Measurements from ENCODE around the gene PROX2.

The PROX2 gene

DNA sequence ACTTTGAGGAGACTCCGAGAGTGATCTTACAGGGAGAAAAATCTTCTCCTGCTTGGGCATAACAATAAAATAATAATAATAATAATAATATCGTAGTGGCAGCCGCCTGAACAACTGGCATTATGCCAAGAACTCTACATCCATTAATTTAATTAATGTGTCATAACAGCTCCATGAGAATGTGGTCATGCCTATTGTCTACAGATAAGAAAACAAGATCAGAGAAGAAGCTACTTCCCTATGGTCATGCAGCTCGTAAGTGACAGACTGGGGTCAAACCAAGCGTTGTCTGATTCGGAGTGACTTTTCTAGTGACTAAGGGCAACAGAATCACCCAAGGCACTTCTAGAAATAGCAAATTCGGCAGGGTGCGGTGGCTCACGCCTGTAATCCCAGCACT, 11.7 kb downstream of the PROX2 start:
- TF ChIP-seq SPI1 (IDR thresholded peaks at IDR 0.05; ENCODE audit: borderline replicate concordance, low read depth), result no peak
- TF ChIP-seq, protein P1, sequence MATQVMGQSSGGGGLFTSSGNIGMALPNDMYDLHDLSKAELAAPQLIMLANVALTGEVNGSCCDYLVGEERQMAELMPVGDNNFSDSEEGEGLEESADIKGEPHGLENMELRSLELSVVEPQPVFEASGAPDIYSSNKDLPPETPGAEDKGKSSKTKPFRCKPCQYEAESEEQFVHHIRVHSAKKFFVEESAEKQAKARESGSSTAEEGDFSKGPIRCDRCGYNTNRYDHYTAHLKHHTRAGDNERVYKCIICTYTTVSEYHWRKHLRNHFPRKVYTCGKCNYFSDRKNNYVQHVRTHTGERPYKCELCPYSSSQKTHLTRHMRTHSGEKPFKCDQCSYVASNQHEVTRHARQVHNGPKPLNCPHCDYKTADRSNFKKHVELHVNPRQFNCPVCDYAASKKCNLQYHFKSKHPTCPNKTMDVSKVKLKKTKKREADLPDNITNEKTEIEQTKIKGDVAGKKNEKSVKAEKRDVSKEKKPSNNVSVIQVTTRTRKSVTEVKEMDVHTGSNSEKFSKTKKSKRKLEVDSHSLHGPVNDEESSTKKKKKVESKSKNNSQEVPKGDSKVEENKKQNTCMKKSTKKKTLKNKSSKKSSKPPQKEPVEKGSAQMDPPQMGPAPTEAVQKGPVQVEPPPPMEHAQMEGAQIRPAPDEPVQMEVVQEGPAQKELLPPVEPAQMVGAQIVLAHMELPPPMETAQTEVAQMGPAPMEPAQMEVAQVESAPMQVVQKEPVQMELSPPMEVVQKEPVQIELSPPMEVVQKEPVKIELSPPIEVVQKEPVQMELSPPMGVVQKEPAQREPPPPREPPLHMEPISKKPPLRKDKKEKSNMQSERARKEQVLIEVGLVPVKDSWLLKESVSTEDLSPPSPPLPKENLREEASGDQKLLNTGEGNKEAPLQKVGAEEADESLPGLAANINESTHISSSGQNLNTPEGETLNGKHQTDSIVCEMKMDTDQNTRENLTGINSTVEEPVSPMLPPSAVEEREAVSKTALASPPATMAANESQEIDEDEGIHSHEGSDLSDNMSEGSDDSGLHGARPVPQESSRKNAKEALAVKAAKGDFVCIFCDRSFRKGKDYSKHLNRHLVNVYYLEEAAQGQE (IDR thresholded peaks at IDR 0.05; ENCODE audit: insufficient replicate concordance, low read depth), result no peak
- TF ChIP-seq, protein P2, sequence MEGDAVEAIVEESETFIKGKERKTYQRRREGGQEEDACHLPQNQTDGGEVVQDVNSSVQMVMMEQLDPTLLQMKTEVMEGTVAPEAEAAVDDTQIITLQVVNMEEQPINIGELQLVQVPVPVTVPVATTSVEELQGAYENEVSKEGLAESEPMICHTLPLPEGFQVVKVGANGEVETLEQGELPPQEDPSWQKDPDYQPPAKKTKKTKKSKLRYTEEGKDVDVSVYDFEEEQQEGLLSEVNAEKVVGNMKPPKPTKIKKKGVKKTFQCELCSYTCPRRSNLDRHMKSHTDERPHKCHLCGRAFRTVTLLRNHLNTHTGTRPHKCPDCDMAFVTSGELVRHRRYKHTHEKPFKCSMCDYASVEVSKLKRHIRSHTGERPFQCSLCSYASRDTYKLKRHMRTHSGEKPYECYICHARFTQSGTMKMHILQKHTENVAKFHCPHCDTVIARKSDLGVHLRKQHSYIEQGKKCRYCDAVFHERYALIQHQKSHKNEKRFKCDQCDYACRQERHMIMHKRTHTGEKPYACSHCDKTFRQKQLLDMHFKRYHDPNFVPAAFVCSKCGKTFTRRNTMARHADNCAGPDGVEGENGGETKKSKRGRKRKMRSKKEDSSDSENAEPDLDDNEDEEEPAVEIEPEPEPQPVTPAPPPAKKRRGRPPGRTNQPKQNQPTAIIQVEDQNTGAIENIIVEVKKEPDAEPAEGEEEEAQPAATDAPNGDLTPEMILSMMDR (IDR thresholded peaks at IDR 0.05; ENCODE audit: insufficient read depth, low read length), result no peak
- TF ChIP-seq GABPA (IDR thresholded peaks at IDR 0.05; ENCODE audit: low read depth), result no peak
- no peak for TF ChIP-seq POLR2AphosphoS5 (IDR thresholded peaks at IDR 0.05; ENCODE audit: low read depth)
- Histone ChIP-seq H3K27me3 (ENCODE audit: insufficient read depth, poor library complexity, severe bottlenecking) (no peaks in the 10 kb centered on the region), H3K4me3 (replicated peaks; ENCODE audit: insufficient read depth, low read length) (no peak overlapping the region), H3K27ac (replicated peaks) (no peak overlapping the region)
- DNase-seq (ENCODE audit: low read depth in 1 of 2, low spot score in 1 of 2), result no peak

DNA sequence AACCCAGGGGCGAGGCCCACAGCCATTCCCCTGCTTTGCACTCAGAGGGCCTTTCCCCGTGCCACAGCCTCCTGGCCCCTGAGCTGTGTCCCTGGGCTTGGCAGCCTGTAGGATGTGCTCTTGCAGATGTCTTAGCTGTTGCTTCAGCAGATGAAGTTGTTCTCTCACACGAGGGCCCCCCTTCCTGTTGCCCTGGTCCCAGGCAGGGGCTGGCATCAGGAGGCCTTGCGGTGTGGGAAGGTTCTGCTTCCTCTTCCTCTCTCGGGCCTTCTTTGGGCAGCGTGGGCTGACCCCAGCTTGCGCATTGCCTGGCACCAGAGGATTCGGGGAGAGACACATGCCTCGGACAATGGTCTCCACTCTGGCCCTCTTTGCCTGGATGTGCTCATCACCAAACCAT, 12.7 kb downstream of the PROX2 start:
- H3K27ac ChIP-seq (replicated peaks), result no peak overlapping the region
- no peaks in the 10 kb centered on the region for H3K27me3 ChIP-seq (ENCODE audit: insufficient read depth, poor library complexity, severe bottlenecking)
- H3K4me3 ChIP-seq (replicated peaks; ENCODE audit: insufficient read depth, low read length), result no peak overlapping the region
- DNase-seq (ENCODE audit: low read depth in 1 of 2, low spot score in 1 of 2), result peak; percentile 55 to 62
- TF ChIP-seq POLR2AphosphoS5 (IDR thresholded peaks at IDR 0.05; ENCODE audit: low read depth) (no peak), SPI1 (IDR thresholded peaks at IDR 0.05; ENCODE audit: borderline replicate concordance, low read depth) (no peak; the same call in 1 of the 2 replicates)
- TF ChIP-seq, protein P2 (IDR thresholded peaks at IDR 0.05; ENCODE audit: insufficient read depth, low read length), result no peak

DNA sequence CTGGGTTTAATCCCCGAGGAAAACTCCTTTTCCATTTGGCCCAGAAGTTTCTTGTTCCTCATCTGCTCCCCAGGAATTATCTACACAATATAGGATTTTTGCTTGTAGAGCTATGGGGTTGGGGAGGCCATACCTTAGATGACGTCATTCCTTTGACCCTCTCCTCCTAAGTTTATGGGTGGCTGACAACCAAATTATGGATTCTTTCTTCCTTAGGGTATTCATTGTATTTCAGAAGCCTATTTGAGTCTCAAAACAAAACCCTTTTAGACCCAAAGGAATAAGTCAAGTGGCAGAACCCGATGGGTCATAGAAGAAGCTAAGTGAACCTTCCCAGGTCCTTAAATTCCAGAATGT, 14.2 kb downstream of the PROX2 start:
- H3K27me3 ChIP-seq (ENCODE audit: insufficient read depth, poor library complexity, severe bottlenecking), result no peaks in the 10 kb centered on the region
- TF ChIP-seq, protein P2 (IDR thresholded peaks at IDR 0.05; ENCODE audit: insufficient read depth, low read length), result no peak
- TF ChIP-seq, protein P1 (IDR thresholded peaks at IDR 0.05; ENCODE audit: insufficient replicate concordance, low read depth), result no peak
- no peak for TF ChIP-seq SPI1 (IDR thresholded peaks at IDR 0.05; ENCODE audit: borderline replicate concordance, low read depth)
- H3K27ac ChIP-seq (replicated peaks), result no peak overlapping the region
- DNase-seq (ENCODE audit: low read depth in 1 of 2, low spot score in 1 of 2), result no peak
- H3K4me3 ChIP-seq (replicated peaks; ENCODE audit: insufficient read depth, low read length), result no peak overlapping the region

All from HL-60 (cell line).